Esophagus muscularis mucosa (tissue), 4 donors: ENCODE data around the gene LRRC8D. TPM values are rescaled to one million over a fixed set of nuclear protein-coding genes. Genes with fewer than 3 reads are reported as not detected.
"Not testable (repeated sequence)": the region's sequence is repeated elsewhere in the genome, so short reads cannot be mapped to it uniquely, and the experiment has no call there.

Source experiments
- DNase-seq: peaks from one replicate; pipeline ENCODE4 v3.0.0-alpha.2; 2017; ENCODE audit errors: extremely low spot score
- H3K27ac ChIP-seq, 4 donors: fragments of 200-600 bp; sonication (generic); replicated peaks in 1 of 4; 1 replicate in 3 of 4; 2 replicates in 1 of 4; pipeline ENCODE4 v1.5.1; 2016 to 2019; ENCODE audit warnings: mild to moderate bottlenecking in 1 of 4
- H3K27me3 ChIP-seq, 4 donors: fragments of 200-600 bp; sonication (generic); one replicate each; pipeline versions ENCODE4 v1.5.1 to v1.6.0; 2016 to 2019
- H3K36me3 ChIP-seq, 4 donors: fragments of 200-600 bp; sonication (generic); one replicate each; pipeline ENCODE4 v1.5.1; 2016 to 2019
- H3K4me1 ChIP-seq, 4 donors: fragments of 200-600 bp; sonication (generic); one replicate each; pipeline ENCODE4 v1.5.1; 2016 to 2019
- H3K4me3 ChIP-seq, 4 donors: fragments of 200-600 bp; sonication (generic); 1 replicate in 2 of 4; 2 replicates in 2 of 4; pipeline ENCODE4 v1.5.1; 2016 to 2019; ENCODE audit warnings: mild to moderate bottlenecking in 4 of 4, moderate library complexity in 1 of 4
- H3K9me3 ChIP-seq, 4 donors: fragments of 200-600 bp; sonication (generic); 1 replicate in 3 of 4; 2 replicates in 1 of 4; pipeline ENCODE4 v1.5.1; 2016 to 2019
- CTCF ChIP-seq, 3 experiments: fragments of 200-600 bp in 2 of 3; fragments of 450-650 bp in 1 of 3; sonication (generic) in 2 of 3; IDR thresholded peaks; one replicate each; pipeline ENCODE4 v1.5.1; 2017 to 2019; ENCODE audit warnings: antibody characterized with exemption in 3 of 3, mild to moderate bottlenecking in 2 of 3, moderate library complexity in 1 of 3
- EP300 ChIP-seq: sonication (generic); formaldehyde crosslinking; IDR thresholded peaks from one replicate; pipeline ENCODE4 v1.6.1; 2017; ENCODE audit warnings: antibody characterized with exemption
- POLR2A ChIP-seq: fragments of 450-650 bp; IDR thresholded peaks from one replicate; pipeline ENCODE4 v1.6.1; 2017; ENCODE audit warnings: antibody characterized with exemption, moderate library complexity, mild to moderate bottlenecking, low read depth
- POLR2AphosphoS5 ChIP-seq, 2 donors: sonication (generic); formaldehyde crosslinking; IDR thresholded peaks; one replicate each; pipeline ENCODE4 v1.6.1; 2017; ENCODE audit warnings: antibody characterized with exemption in 2 of 2
- WGBS: methylation state at CpG from one replicate; pipeline ENCODE4 v1.1.5; 2018; 5-methylcytosine and 5-hydroxymethylcytosine counted together
- intact Hi-C: fragments of 100-400 bp; cut with DNase I; formaldehyde crosslinking; loops from one replicate; pipeline ENCODE4 v1.15.1; 2023
- total RNA-seq, 4 donors: library from RNA; depleted of rRNA; stranded (reverse); fragments of >200 nt; gene quantifications; one replicate each; pipeline versions ENCODE4 v1.1.0 to v1.2.1, GENCODE V29; 2016

LRRC8D gene
- total RNA-seq, 4 donors from 2014 or later: 4.2 to 10.4 (median 6.6) TPM

- no peak overlapping the region for H3K27ac ChIP-seq
- H3K27me3 ChIP-seq: no peaks in the 10 kb centered on the region
- H3K4me3 ChIP-seq: no peak overlapping the region
- H3K36me3 ChIP-seq: no peaks in the 10 kb centered on the region
- 94% methylated on average over 1 of the region's 1 CpG for WGBS
- intact Hi-C loops: no loop called here
- no peak for TF ChIP-seq CTCF (IDR thresholded peaks at IDR 0.05)
- no peak for TF ChIP-seq EP300
- no peak for TF ChIP-seq POLR2AphosphoS5 (IDR thresholded peaks at IDR 0.05)
- no peak for TF ChIP-seq POLR2A
- DNase-seq: no peak
- peaks cover 0 to 9% (median 0%) of the 10 kb centered on the region in 4 donors for H3K4me1 ChIP-seq
- H3K9me3 ChIP-seq: no peaks in the 10 kb centered on the region
These were observed 97.9 kb downstream of the LRRC8D start for GRCh38 chr1:89918794-89919155.

GRCh38 chr1:89919174-89919573 lies 98.3 kb downstream of the LRRC8D start:
- Histone ChIP-seq H3K4me1 (peaks cover 0 to 9% (median 0%) of the 10 kb centered on the region in 4 donors), H3K27me3 (no peaks in the 10 kb centered on the region), H3K9me3 (no peaks in the 10 kb centered on the region), H3K4me3 (no peak overlapping the region), H3K36me3 (no peaks in the 10 kb centered on the region), H3K27ac (no peak overlapping the region)
- no peak for DNase-seq
- intact Hi-C loops: no loop called here
- TF ChIP-seq POLR2AphosphoS5 (IDR thresholded peaks at IDR 0.05) (no peak), POLR2A (no peak), EP300 (no peak), CTCF (IDR thresholded peaks at IDR 0.05) (no peak)

- no peaks in the 10 kb centered on the region for H3K27me3 ChIP-seq
- no peak overlapping the region for H3K27ac ChIP-seq
- intact Hi-C loops: no loop called here
- no peaks in the 10 kb centered on the region for H3K36me3 ChIP-seq
- peaks cover 0 to 9% (median 0%) of the 10 kb centered on the region in 4 donors for H3K4me1 ChIP-seq
- H3K4me3 ChIP-seq: no peak overlapping the region
- no peaks in the 10 kb centered on the region for H3K9me3 ChIP-seq
- DNase-seq: no peak
- 96% methylated on average over 2 of the region's 2 CpGs for WGBS
- TF ChIP-seq CTCF (IDR thresholded peaks at IDR 0.05): no peak
- TF ChIP-seq EP300: no peak
- TF ChIP-seq POLR2AphosphoS5 (IDR thresholded peaks at IDR 0.05): no peak
- no peak for TF ChIP-seq POLR2A
These were observed 102.1 kb downstream of the LRRC8D start for GRCh38 chr1:89922911-89923310.

GRCh38 chr1:89923517-89923916 lies 102.7 kb downstream of the LRRC8D start:
- Histone ChIP-seq H3K4me1 (peaks cover 0 to 9% (median 0%) of the 10 kb centered on the region in 4 donors), H3K4me3 (no peak overlapping the region), H3K9me3 (no peaks in the 10 kb centered on the region), H3K27me3 (no peaks in the 10 kb centered on the region), H3K36me3 (no peaks in the 10 kb centered on the region), H3K27ac (no peak overlapping the region)
- intact Hi-C loops: no loop called here
- TF ChIP-seq CTCF (IDR thresholded peaks at IDR 0.05) (no peak), POLR2A (no peak), POLR2AphosphoS5 (IDR thresholded peaks at IDR 0.05) (no peak), EP300 (no peak)
- no peak for DNase-seq
- WGBS: 95% methylated on average over 3 of the region's 3 CpGs

GRCh38 chr1:89924075-89924474 lies 103.2 kb downstream of the LRRC8D start:
- H3K4me3 ChIP-seq, H3K9me3 ChIP-seq, DNase-seq, H3K27ac ChIP-seq, H3K36me3 ChIP-seq, intact Hi-C loops, H3K4me1 ChIP-seq, H3K27me3 ChIP-seq: not testable (repeated sequence)
- 100% methylated on average over 1 of the region's 1 CpG for WGBS
